Smooth muscle cell (in vitro differentiated cells): ENCODE results near the gene MYH6. TPM values are rescaled to one million over a fixed set of nuclear protein-coding genes. Genes with fewer than 3 reads are reported as not detected.

Experiments
- DNase-seq: peaks from one replicate; lab custom pipeline; 2025; ENCODE audit not compliant: unreplicated experiment; lab: John Stamatoyannopoulos, UW
- H2AFZ ChIP-seq: fragments of 200-600 bp; sonication (generic); 2 replicates; pipeline ENCODE4 v1.6.0; 2016; ENCODE audit warnings: antibody characterized with exemption, low read depth, mild to moderate bottlenecking
- H3F3A ChIP-seq: fragments of 200-600 bp; sonication (generic); 2 replicates; pipeline ENCODE4 v1.6.0; 2017; ENCODE audit warnings: antibody characterized with exemption, low read depth
- H3K27ac ChIP-seq: fragments of 200-600 bp; sonication (generic); 2 replicates; pipeline ENCODE4 v1.5.1; 2016; ENCODE audit warnings: low read depth, mild to moderate bottlenecking
- H3K27me3 ChIP-seq: fragments of 200-600 bp; sonication (generic); 2 replicates; pipeline ENCODE4 v1.6.1; 2016; ENCODE audit warnings: low read depth, mild to moderate bottlenecking
- H3K36me3 ChIP-seq: fragments of 200-600 bp; sonication (generic); 2 replicates; pipeline ENCODE4 v1.5.1; 2016; ENCODE audit warnings: low read depth
- H3K4me1 ChIP-seq: fragments of 200-600 bp; sonication (generic); 2 replicates; pipeline ENCODE4 v1.5.1; 2016; ENCODE audit warnings: low read depth
- H3K4me2 ChIP-seq: fragments of 200-600 bp; sonication (generic); 2 replicates; pipeline ENCODE4 v1.6.0; 2016; ENCODE audit warnings: mild to moderate bottlenecking
- H3K4me3 ChIP-seq: fragments of 200-600 bp; sonication (generic); 2 replicates; pipeline ENCODE4 v1.5.1; 2016; ENCODE audit warnings: mild to moderate bottlenecking
- H3K79me2 ChIP-seq: fragments of 200-600 bp; sonication (generic); 2 replicates; pipeline ENCODE4 v1.6.0; 2016; ENCODE audit warnings: low read depth, mild to moderate bottlenecking
- H3K9ac ChIP-seq: fragments of 200-600 bp; sonication (generic); 2 replicates; pipeline ENCODE4 v1.6.0; 2016; ENCODE audit warnings: low read depth
- H3K9me3 ChIP-seq: fragments of 200-600 bp; sonication (generic); replicated peaks from 2 replicates; pipeline ENCODE4 v1.5.1; 2016; ENCODE audit warnings: low read depth
- H4K20me1 ChIP-seq: fragments of 200-600 bp; sonication (generic); 2 replicates; pipeline ENCODE4 v1.6.0; 2016; ENCODE audit warnings: low read depth
- CTCF ChIP-seq: fragments of 200-600 bp; sonication (generic); IDR thresholded peaks from 2 replicates; pipeline ENCODE4 v1.5.1; 2017; ENCODE audit warnings: borderline replicate concordance, mild to moderate bottlenecking, antibody characterized with exemption; ENCODE audit not compliant: insufficient read depth, poor library complexity, severe bottlenecking
- WGBS: methylation state at CpG from one replicate; pipeline ENCODE4 v1.1.7; 2016; ENCODE audit warnings: low lambda C conversion rate; 5-methylcytosine and 5-hydroxymethylcytosine counted together
- polyA plus RNA-seq: library from polyadenylated mRNA; unstranded; fragments of >200 nt; fragmentation: Nextera tagmentation; extraction: Ambion mirVana; gene quantifications from 2 replicates; pipeline ENCODE4 v1.2.1, GENCODE V29; 2016
- total RNA-seq: library from RNA; depleted of rRNA; stranded (reverse); fragments of >200 nt; gene quantifications from 2 replicates; pipeline ENCODE4 v1.2.3, GENCODE V29; 2014

The MYH6 gene
- total and polyA plus RNA-seq, 2 experiments from 2014 or later: 0.23 TPM; not detected in 1

DNA sequence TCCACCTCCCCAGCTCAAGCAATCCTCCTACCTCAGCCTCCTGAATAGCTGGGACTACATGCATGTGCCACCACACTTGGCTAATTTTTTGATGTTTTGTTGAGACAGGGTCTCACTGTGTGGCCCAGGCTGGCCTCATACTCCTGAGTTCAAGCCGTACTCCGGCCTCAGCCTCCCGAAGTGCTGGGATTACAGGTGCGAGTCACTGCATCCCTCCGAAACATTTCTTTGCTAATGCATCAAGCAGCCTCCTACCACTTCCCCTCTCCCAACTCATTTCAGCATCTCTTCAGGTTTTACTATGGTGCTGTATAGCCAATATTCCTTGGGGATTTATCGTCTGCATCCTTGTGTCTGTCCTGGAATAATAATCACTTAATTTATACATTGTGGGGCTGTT lies 53.1 kb downstream of the MYH6 start:
- WGBS: 84% methylated on average over 6 of the region's 6 CpGs
- no peak overlapping the region for H3K4me3 ChIP-seq
- no peak for DNase-seq

DNA sequence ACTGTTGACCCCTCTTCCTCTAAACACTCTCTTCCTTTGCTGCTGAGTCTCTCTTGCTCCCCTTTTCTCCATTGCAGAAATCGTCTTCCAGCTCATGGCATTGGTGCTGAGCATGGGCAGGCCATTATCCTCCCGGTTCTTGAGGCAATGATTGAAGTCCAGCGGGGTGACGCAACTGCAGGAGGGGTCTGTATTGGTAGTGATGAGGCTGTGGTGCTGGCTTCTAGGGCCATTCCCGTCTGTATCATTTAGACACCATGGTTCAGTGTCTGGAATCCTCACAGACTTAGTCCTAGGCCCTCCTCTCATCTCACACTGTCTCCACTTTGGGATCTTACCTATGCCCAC lies 54.7 kb downstream of the MYH6 start:
- Histone ChIP-seq H3K79me2 (no peaks in the 10 kb centered on the region), H3K9me3 (no peaks in the 10 kb centered on the region), H3K27ac (peak overlapping the region; percentile 63), H3K27me3 (no peaks in the 10 kb centered on the region), H3F3A (peaks cover 36% of the 10 kb centered on the region), H3K4me2 (peak overlapping the region; percentile 99), H3K4me1 (peaks cover 4% of the 10 kb centered on the region), H2AFZ (no peak overlapping the region), H4K20me1 (peaks cover 6% of the 10 kb centered on the region), H3K9ac (no peak overlapping the region), H3K4me3 (peak overlapping the region; percentile 91), H3K36me3 (no peaks in the 10 kb centered on the region)
- no peak for TF ChIP-seq CTCF
- 85% methylated on average over 5 of the region's 5 CpGs for WGBS
- DNase-seq: no peak

More for the DNA sequence above, 53.1 kb downstream of the MYH6 start:
- Histone ChIP-seq H2AFZ (no peak overlapping the region), H3K9me3 (no peaks in the 10 kb centered on the region), H3K4me1 (peaks cover 4% of the 10 kb centered on the region), H3K27ac (peak overlapping the region; percentile 12), H3F3A (peaks cover 42% of the 10 kb centered on the region), H3K27me3 (no peaks in the 10 kb centered on the region), H3K36me3 (no peaks in the 10 kb centered on the region), H3K4me2 (no peak overlapping the region), H3K9ac (no peak overlapping the region), H4K20me1 (peaks cover 11% of the 10 kb centered on the region), H3K79me2 (no peaks in the 10 kb centered on the region)
- no peak for TF ChIP-seq CTCF

DNA sequence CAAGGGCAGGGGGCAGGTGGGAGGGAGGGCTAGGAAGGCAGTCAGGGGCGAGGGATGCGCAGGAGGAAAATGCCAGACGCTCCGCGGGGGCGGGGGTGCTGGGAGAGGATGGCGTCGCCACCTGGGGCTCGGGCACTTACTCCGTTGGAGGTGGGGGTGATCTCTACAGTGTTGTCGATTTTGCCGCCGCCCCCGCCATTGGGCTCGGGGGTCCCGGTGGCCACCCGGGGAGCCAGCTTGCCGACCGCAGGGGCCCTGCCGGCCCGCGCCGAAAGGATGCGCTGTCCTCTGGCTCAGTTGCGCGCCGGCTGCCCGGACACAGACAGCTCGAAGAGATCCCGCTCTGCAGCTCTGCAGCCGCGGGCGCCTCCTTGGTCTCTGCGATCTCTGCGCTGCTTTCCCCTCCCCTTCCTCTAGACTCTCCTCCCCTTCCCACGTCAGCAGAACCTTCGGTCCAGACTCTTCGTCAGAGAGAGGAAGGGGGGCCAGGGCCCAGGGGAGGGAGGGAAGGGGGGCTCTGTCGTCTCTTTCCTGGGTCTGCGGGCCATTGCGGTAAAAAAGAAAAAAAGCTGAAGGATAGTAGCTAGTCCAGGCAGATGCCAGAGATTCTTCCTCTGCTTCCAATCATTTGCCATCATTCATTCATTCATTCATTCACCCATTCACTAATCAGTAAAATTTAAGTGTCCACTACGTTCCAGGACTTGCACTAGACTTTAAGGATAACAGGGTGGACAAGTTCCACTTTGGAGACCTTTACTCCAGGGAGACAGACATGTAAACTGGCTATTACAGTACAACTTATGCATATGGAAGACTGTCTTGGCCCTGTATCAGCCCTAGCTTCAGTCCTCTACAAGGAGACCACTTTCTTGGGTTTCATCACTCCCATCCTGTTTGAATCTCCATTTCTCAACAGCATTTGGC lies 55.3 kb downstream of the MYH6 start, which contains the start of gene SLC22A17:
TSS of gene SLC22A17 (minus strand) at position 382 of the 927 bp plus-strand sequence.
- DNase-seq: peak; percentile 44
- peak within 1 kb of the TSS; percentile 63 for H3K27ac ChIP-seq

More for the DNA sequence above, 55.3 kb downstream of the MYH6 start, which contains the start of gene SLC22A17:
- H2AFZ ChIP-seq: no peak within 1 kb of the TSS
- no peaks in the 10 kb centered on the region for H3K27me3 ChIP-seq
- H3K4me3 ChIP-seq: peak within 1 kb of the TSS; percentile 91
- peak within 1 kb of the TSS; percentile 99 for H3K4me2 ChIP-seq
- no peak for TF ChIP-seq CTCF
- peak within 1 kb of the TSS; percentile 64 for H3K9ac ChIP-seq
- H3K9me3 ChIP-seq: no peaks in the 10 kb centered on the region
- peaks cover 29% of the 10 kb centered on the region for H3F3A ChIP-seq
- peaks cover 4% of the 10 kb centered on the region for H3K4me1 ChIP-seq
- H3K36me3 ChIP-seq: no peaks in the 10 kb centered on the region
- peaks cover 6% of the 10 kb centered on the region for H4K20me1 ChIP-seq
- 2% methylated on average over 23 of the region's 42 CpGs for WGBS
- no peaks in the 10 kb centered on the region for H3K79me2 ChIP-seq
